HG02884 (cell line): Measurements from ENCODE around the gene ANO7.

Experiments
- ATAC-seq: cut with Tn5 transposase; IDR thresholded peaks from one replicate; pipeline ENCODE4 v1.9.1; 2021; ENCODE audit warnings: mild to moderate bottlenecking, moderate library complexity; ENCODE audit not compliant: unreplicated experiment

Gene ANO7

GRCh38 chr2:241157841-241158545 lies 30.5 kb upstream of the ANO7 start:
- ATAC-seq: no peak

GRCh38 chr2:241158546-241158900 lies 30.0 kb upstream of the ANO7 start:
- no peak for ATAC-seq

GRCh38 chr2:241159116-241159515 lies 29.4 kb upstream of the ANO7 start:
- no peak for ATAC-seq

- no peak for ATAC-seq
These were observed 28.2 kb upstream of the ANO7 start for GRCh38 chr2:241160318-241160717.

GRCh38 chr2:241161646-241162281 lies 26.7 kb upstream of the ANO7 start:
- ATAC-seq: no peak

- no peak for ATAC-seq
These were observed 24.8 kb upstream of the ANO7 start for GRCh38 chr2:241163601-241164118.

- ATAC-seq: no peak
These were observed 20.1 kb upstream of the ANO7 start for GRCh38 chr2:241168366-241168765.

- no peak for ATAC-seq
These were observed 14.9 kb upstream of the ANO7 start for GRCh38 chr2:241173557-241173956.

- ATAC-seq: no peak
These were observed 10.7 kb upstream of the ANO7 start for GRCh38 chr2:241177526-241178334.

GRCh38 chr2:241178961-241179360 lies 9.5 kb upstream of the ANO7 start:
- no peak for ATAC-seq

- ATAC-seq: no peak
These were observed 8.6 kb upstream of the ANO7 start for GRCh38 chr2:241179899-241180298.

- no peak for ATAC-seq
These were observed 8.0 kb upstream of the ANO7 start for GRCh38 chr2:241180495-241180894.

- no peak for ATAC-seq
These were observed 6.4 kb upstream of the ANO7 start for GRCh38 chr2:241182126-241182525.

GRCh38 chr2:241182531-241183133 lies 5.8 kb upstream of the ANO7 start:
- ATAC-seq: no peak

- no peak for ATAC-seq
These were observed 5.3 kb upstream of the ANO7 start for GRCh38 chr2:241183221-241183620.

GRCh38 chr2:241184901-241185300 lies 3.6 kb upstream of the ANO7 start:
- ATAC-seq: no peak

GRCh38 chr2:241185961-241186360 lies 2.5 kb upstream of the ANO7 start:
- no peak for ATAC-seq

- no peak for ATAC-seq
These were observed 1.2 kb upstream of the ANO7 start for GRCh38 chr2:241187101-241187917.

GRCh38 chr2:241187918-241188234 lies 601 bp upstream of the ANO7 start:
- ATAC-seq: no peak

- no peak for ATAC-seq
These were observed 797 bp downstream of the ANO7 start for GRCh38 chr2:241189093-241189855.
